Measurements from ENCODE around the gene ADIRF. TPM values are rescaled to one million over a fixed set of nuclear protein-coding genes. Genes with fewer than 3 reads are reported as not detected.
"Not testable (repeated sequence)": the region's sequence is repeated elsewhere in the genome, so short reads cannot be mapped to it uniquely, and the experiment has no call there.

Gene ADIRF
- total RNA-seq, 1 donor from 2014 or later: 1.4 TPM

- DNase-seq (ENCODE audit: low read depth): no peak
- TF ChIP-seq, protein P1, sequence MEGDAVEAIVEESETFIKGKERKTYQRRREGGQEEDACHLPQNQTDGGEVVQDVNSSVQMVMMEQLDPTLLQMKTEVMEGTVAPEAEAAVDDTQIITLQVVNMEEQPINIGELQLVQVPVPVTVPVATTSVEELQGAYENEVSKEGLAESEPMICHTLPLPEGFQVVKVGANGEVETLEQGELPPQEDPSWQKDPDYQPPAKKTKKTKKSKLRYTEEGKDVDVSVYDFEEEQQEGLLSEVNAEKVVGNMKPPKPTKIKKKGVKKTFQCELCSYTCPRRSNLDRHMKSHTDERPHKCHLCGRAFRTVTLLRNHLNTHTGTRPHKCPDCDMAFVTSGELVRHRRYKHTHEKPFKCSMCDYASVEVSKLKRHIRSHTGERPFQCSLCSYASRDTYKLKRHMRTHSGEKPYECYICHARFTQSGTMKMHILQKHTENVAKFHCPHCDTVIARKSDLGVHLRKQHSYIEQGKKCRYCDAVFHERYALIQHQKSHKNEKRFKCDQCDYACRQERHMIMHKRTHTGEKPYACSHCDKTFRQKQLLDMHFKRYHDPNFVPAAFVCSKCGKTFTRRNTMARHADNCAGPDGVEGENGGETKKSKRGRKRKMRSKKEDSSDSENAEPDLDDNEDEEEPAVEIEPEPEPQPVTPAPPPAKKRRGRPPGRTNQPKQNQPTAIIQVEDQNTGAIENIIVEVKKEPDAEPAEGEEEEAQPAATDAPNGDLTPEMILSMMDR (conservative IDR thresholded peaks at IDR 0.05; ENCODE audit: low read depth, low read length): no peak
- H3K4me3 ChIP-seq (ENCODE audit: low read depth, low read length): no peak overlapping the region
Measured at GRCh38 chr10:86974484-86974883, 6.2 kb downstream of the ADIRF start.

DNA sequence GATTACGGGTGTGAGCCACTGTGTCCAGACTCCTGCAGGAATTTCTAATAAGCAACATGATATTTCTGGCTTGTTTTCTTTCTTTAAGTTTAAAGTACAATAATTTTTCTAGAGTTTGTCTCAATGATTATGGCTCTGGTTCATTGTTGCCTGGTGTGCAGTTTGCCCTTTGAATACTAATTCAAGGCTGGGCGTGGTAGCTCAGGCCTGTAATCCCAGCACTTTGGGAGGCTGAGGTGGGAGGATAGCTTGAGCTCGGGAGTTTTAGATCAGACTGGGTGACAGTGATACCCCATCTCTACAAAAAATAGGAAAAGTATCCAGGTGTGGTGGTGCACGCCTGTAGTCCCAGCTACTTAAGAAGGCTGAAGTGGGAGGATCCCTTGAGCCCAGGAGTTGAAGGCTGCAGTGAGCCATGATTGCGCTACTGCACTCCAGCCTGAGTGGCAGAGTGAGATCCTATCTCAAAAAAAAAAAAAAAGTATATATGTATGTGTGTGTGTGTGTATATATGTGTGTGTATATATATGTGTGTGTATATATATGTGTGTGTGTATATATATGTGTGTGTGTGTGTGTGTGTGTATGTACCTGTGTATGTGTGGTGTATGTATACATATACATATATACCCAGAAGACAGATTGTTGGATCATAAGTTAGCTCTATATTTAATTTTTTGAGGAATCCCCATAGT lies 8.2 kb downstream of the ADIRF start:
- TF ChIP-seq, protein P1 (conservative IDR thresholded peaks at IDR 0.05; ENCODE audit: low read depth, low read length): no peak
- H3K4me3 ChIP-seq (ENCODE audit: low read depth, low read length): no peak overlapping the region
- no peak for DNase-seq (ENCODE audit: low read depth)

GRCh38 chr10:86978457-86978856 lies 10.2 kb downstream of the ADIRF start:
- not testable (repeated sequence) for DNase-seq (ENCODE audit: low read depth); H3K4me3 ChIP-seq (ENCODE audit: low read depth, low read length)

DNA sequence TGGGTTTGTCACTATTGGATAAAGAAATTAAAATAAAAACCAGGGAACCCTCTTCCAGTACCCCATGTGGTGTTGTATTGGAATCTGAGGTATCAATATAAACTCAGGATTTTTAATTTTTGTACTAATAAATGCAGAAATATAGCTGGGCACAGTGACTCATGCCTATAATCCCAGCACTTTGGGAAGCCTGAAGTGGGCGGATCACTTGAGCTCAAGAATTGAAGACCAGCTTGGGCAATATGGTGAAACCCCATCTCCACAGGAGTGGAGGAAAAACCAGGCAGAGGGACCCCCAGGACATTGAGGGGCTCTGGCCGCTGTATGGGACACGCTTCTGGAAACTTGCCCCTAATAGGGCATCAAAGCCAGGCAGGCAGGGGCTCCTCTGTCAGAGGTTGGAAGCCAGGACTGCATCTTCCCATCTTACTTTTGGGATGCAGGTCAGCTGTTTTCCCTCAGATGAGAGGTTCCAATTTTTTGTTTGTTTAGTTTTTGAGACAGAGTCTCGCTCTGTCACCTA lies 11.1 kb downstream of the ADIRF start:
- no peak overlapping the region for H3K4me3 ChIP-seq (ENCODE audit: low read depth, low read length)
- no peak for DNase-seq (ENCODE audit: low read depth)
- TF ChIP-seq, protein P1 (conservative IDR thresholded peaks at IDR 0.05; ENCODE audit: low read depth, low read length): no peak

- no peak for DNase-seq (ENCODE audit: low read depth)
Measured at GRCh38 chr10:86979977-86980448, 11.7 kb downstream of the ADIRF start.

GRCh38 chr10:86981020-86981419 lies 12.7 kb downstream of the ADIRF start:
- not testable (repeated sequence) for DNase-seq (ENCODE audit: low read depth); H3K4me3 ChIP-seq (ENCODE audit: low read depth, low read length)

More at GRCh38 chr10:86979977-86980448, 11.7 kb downstream of the ADIRF start:
- H3K4me3 ChIP-seq (ENCODE audit: low read depth, low read length): no peak overlapping the region
- TF ChIP-seq, protein P1 (conservative IDR thresholded peaks at IDR 0.05; ENCODE audit: low read depth, low read length): no peak

DNA sequence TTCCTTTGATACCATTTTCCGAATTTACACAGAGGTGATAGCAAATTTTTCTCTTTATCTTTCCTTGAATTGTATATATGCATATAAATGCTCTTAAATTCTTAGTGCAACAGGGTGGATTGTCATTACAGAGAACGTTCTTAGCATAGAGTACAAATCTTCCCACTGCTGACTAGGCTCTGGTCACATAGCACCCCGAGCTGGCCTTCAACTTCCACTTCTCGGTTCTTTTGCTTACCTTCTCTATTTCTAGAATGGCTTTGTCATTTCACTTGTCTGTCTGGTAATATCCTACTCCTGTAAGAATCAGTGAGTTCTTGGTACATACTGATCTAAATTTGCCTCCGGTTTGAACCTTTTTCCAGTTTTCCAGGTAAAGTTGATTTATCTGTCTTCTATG lies 13.4 kb downstream of the ADIRF start:
- H3K4me3 ChIP-seq (ENCODE audit: low read depth, low read length): no peak overlapping the region
- TF ChIP-seq, protein P1 (conservative IDR thresholded peaks at IDR 0.05; ENCODE audit: low read depth, low read length): no peak
- no peak for DNase-seq (ENCODE audit: low read depth)

- not testable (repeated sequence) for DNase-seq (ENCODE audit: low read depth); H3K4me3 ChIP-seq (ENCODE audit: low read depth, low read length)
Measured at GRCh38 chr10:86984498-86984897, 16.2 kb downstream of the ADIRF start.
